H1 (cell line): ENCODE measurements around the gene PAQR5. TPM values are rescaled to one million over a fixed set of nuclear protein-coding genes. Genes with fewer than 3 reads are reported as not detected.

ENCODE experiments used
- BRCA1 ChIP-seq: IDR thresholded peaks from 2 replicates; pipeline ENCODE4 v1.6.1; 2012; ENCODE audit warnings: low read depth, low read length, improper control_type of control experiment
- CTCF ChIP-seq, 3 experiments: IDR thresholded peaks; 1 replicate in 2 of 3; 2 replicates in 1 of 3; pipeline versions ENCODE4 v1.5.1 to v1.6.1; 2011; ENCODE audit warnings: low read length in 3 of 3, mild to moderate bottlenecking in 3 of 3, inconsistent platforms in 2 of 3, low read depth in 1 of 3, moderate library complexity in 1 of 3; ENCODE audit not compliant: insufficient read depth in 1 of 3; ENCODE audit errors: control extremely low read depth in 1 of 3
- SAP30 ChIP-seq: fragments of 300-600 bp; sonication (generic); IDR thresholded peaks from 2 replicates; pipeline ENCODE4 v1.7.1; 2012; ENCODE audit warnings: low read length, moderate library complexity, mild to moderate bottlenecking, inconsistent platforms; ENCODE audit not compliant: insufficient read depth, insufficient replicate concordance
- SIRT6 ChIP-seq: IDR thresholded peaks from one replicate; pipeline ENCODE4 v1.7.1; 2012; ENCODE audit warnings: low read length, inconsistent platforms
- TCF12 ChIP-seq: IDR thresholded peaks from 2 replicates; pipeline ENCODE4 v1.6.1; 2011; ENCODE audit warnings: low read depth, mild to moderate bottlenecking, low read length
- USF2 ChIP-seq: IDR thresholded peaks from 2 replicates; pipeline ENCODE4 v1.6.1; 2011; ENCODE audit warnings: low read length, improper control_type of control experiment
- ZNF274 ChIP-seq: IDR thresholded peaks from 2 replicates; pipeline ENCODE4 v1.7.0; 2012; ENCODE audit warnings: low read length, borderline replicate concordance; ENCODE audit errors: extremely low read depth
- polyA plus RNA-seq, 7 experiments: library from polyadenylated mRNA; depleted of rRNA in 3 of 7; stranded (reverse) in 5 of 7; unstranded in 2 of 7; fragments of >200 nt in 5 of 7; fragments of 200-250 nt in 2 of 7; gene quantifications; 1 replicate in 5 of 7; 2 replicates in 1 of 7; 4 replicates in 1 of 7; pipeline versions ENCODE4 v1.2.1 to v1.2.3, GENCODE V29; 2011 to 2013; ENCODE audit warnings: missing spikeins in 2 of 7, mixed read lengths in 2 of 7
- total RNA-seq: library from RNA; stranded (reverse); fragmentation: NEBNext Ultra II Directional; extraction: Animal tissue kit (Norgen Biotek cat#: 25700); gene quantifications from 2 replicates; pipeline ENCODE4 v1.2.1, GENCODE V29; 2021

The PAQR5 gene
- total and polyA plus RNA-seq, 2 of the 8 experiments (the other 6 are each of a cell fraction or from before 2014, with no cell fraction given) = 8.7 to 18.1 TPM

- TF ChIP-seq CTCF (IDR thresholded peaks at IDR 0.05; ENCODE audit: control extremely low read depth in 1 of 3, insufficient read depth in 1 of 3, low read depth in 1 of 3, low read length in 3 of 3) = no peak
- TF ChIP-seq USF2 = no peak
- no peak for TF ChIP-seq BRCA1
- no peak for TF ChIP-seq ZNF274
- TF ChIP-seq SIRT6 = no peak
- TF ChIP-seq SAP30 = no peak
- no peak for TF ChIP-seq TCF12
Observed at GRCh38 chr15:69377216-69377970, 78.7 kb downstream of the PAQR5 start (continued).
